Measurements from ENCODE around the gene ABCD1. TPM values are rescaled to one million over a fixed set of nuclear protein-coding genes. Genes with fewer than 3 reads are reported as not detected.

ABCD1 gene
- total RNA-seq, 4 donors from 2014 or later = 18.4 to 36.2 (median 25.1) TPM

GRCh38 chrX:153774576-153775292, 50.1 kb downstream of the ABCD1 start:
- no peak for TF ChIP-seq CTCF (IDR thresholded peaks at IDR 0.05)
- TF ChIP-seq POLR2A (IDR thresholded peaks at IDR 0.05; ENCODE audit: low read depth) = no peak
- no peak for TF ChIP-seq EP300 (IDR thresholded peaks at IDR 0.05)
- TF ChIP-seq POLR2AphosphoS5 (IDR thresholded peaks at IDR 0.05) = no peak
- no peak for DNase-seq (ENCODE audit: extremely low spot score)
- H3K27ac ChIP-seq (replicated peaks in 1 of 4) = no peak overlapping the region
- peaks cover 0 to under 1% (median 0%) of the 10 kb centered on the region in 4 donors for H3K4me1 ChIP-seq
- H3K36me3 ChIP-seq = peaks cover 0 to 72% (median 31%) of the 10 kb centered on the region in 4 donors
- H3K9me3 ChIP-seq = no peaks in the 10 kb centered on the region
- WGBS = 93% methylated on average over 22 of the region's 37 CpGs
- H3K27me3 ChIP-seq = no peaks in the 10 kb centered on the region
- H3K4me3 ChIP-seq = no peak overlapping the region
- intact Hi-C loops (cut with DNase I) = no loop called here

- peaks cover 0 to 67% (median 27%) of the 10 kb centered on the region in 4 donors for H3K36me3 ChIP-seq
- intact Hi-C loops (cut with DNase I) = no loop called here
- no peaks in the 10 kb centered on the region for H3K9me3 ChIP-seq
- no peak overlapping the region for H3K4me3 ChIP-seq
- no peaks in the 10 kb centered on the region for H3K27me3 ChIP-seq
- TF ChIP-seq POLR2A (IDR thresholded peaks at IDR 0.05; ENCODE audit: low read depth) (no peak), POLR2AphosphoS5 (IDR thresholded peaks at IDR 0.05) (no peak), CTCF (IDR thresholded peaks at IDR 0.05) (no peak), EP300 (IDR thresholded peaks at IDR 0.05) (no peak)
- H3K4me1 ChIP-seq = peaks cover 1 to 8% (median 5%) of the 10 kb centered on the region in 4 donors
- DNase-seq (ENCODE audit: extremely low spot score) = no peak
- H3K27ac ChIP-seq (replicated peaks in 1 of 4) = no peak overlapping the region
- WGBS = 91% methylated on average over 17 of the region's 42 CpGs
Measured at GRCh38 chrX:153775293-153776119, 50.9 kb downstream of the ABCD1 start.

GRCh38 chrX:153776120-153776599, 51.5 kb downstream of the ABCD1 start:
- H3K27ac ChIP-seq (replicated peaks in 1 of 4) = no peak overlapping the region
- DNase-seq (ENCODE audit: extremely low spot score) = no peak
- TF ChIP-seq CTCF (IDR thresholded peaks at IDR 0.05) (no peak), POLR2AphosphoS5 (IDR thresholded peaks at IDR 0.05) (no peak), EP300 (IDR thresholded peaks at IDR 0.05) (no peak), POLR2A (IDR thresholded peaks at IDR 0.05; ENCODE audit: low read depth) (no peak)
- intact Hi-C loops (cut with DNase I) = no loop called here
- H3K4me3 ChIP-seq = no peak overlapping the region
- WGBS = 93% methylated on average over 3 of the region's 20 CpGs
- peaks cover 0 to 60% (median 24%) of the 10 kb centered on the region in 4 donors for H3K36me3 ChIP-seq
- no peaks in the 10 kb centered on the region for H3K27me3 ChIP-seq
- no peaks in the 10 kb centered on the region for H3K9me3 ChIP-seq
- peaks cover 4 to 14% (median 12%) of the 10 kb centered on the region in 4 donors for H3K4me1 ChIP-seq

- TF ChIP-seq POLR2AphosphoS5 (IDR thresholded peaks at IDR 0.05) (no peak), EP300 (IDR thresholded peaks at IDR 0.05) (no peak), POLR2A (IDR thresholded peaks at IDR 0.05; ENCODE audit: low read depth) (no peak), CTCF (IDR thresholded peaks at IDR 0.05) (no peak)
- WGBS = 100% methylated on average over 4 of the region's 22 CpGs
- Histone ChIP-seq H3K27ac (replicated peaks in 1 of 4) (no peak overlapping the region), H3K4me3 (no peak overlapping the region), H3K36me3 (peaks cover 0 to 56% (median 21%) of the 10 kb centered on the region in 4 donors), H3K4me1 (peaks cover 4 to 19% (median 16%) of the 10 kb centered on the region in 4 donors), H3K9me3 (no peaks in the 10 kb centered on the region), H3K27me3 (no peaks in the 10 kb centered on the region)
- intact Hi-C loops (cut with DNase I) = no loop called here
- DNase-seq (ENCODE audit: extremely low spot score) = no peak
Measured at GRCh38 chrX:153776611-153777045, 52.0 kb downstream of the ABCD1 start.

Data from esophagus muscularis mucosa (tissue), 4 donors.